WI38 (cell line): ENCODE measurements around the gene SLC2A5.
"Not testable (repeated sequence)": the region's sequence is repeated elsewhere in the genome, so short reads cannot be mapped to it uniquely, and the experiment has no call there.

Source experiments
- H3K4me3 ChIP-seq: 2 replicates; pipeline ENCODE4 v1.5.1; 2011; ENCODE audit warnings: low read depth, mild to moderate bottlenecking, control low read depth, low read length
- CTCF ChIP-seq: IDR thresholded peaks from 2 replicates; pipeline ENCODE4 v1.5.1; 2012; ENCODE audit warnings: low read depth, mild to moderate bottlenecking, control low read depth, low read length

SLC2A5 gene

GRCh38 chr1:9033363-9033762, 36.1 kb downstream of the SLC2A5 start:
- TF ChIP-seq CTCF, result no peak
- H3K4me3 ChIP-seq, result no peak overlapping the region

DNA sequence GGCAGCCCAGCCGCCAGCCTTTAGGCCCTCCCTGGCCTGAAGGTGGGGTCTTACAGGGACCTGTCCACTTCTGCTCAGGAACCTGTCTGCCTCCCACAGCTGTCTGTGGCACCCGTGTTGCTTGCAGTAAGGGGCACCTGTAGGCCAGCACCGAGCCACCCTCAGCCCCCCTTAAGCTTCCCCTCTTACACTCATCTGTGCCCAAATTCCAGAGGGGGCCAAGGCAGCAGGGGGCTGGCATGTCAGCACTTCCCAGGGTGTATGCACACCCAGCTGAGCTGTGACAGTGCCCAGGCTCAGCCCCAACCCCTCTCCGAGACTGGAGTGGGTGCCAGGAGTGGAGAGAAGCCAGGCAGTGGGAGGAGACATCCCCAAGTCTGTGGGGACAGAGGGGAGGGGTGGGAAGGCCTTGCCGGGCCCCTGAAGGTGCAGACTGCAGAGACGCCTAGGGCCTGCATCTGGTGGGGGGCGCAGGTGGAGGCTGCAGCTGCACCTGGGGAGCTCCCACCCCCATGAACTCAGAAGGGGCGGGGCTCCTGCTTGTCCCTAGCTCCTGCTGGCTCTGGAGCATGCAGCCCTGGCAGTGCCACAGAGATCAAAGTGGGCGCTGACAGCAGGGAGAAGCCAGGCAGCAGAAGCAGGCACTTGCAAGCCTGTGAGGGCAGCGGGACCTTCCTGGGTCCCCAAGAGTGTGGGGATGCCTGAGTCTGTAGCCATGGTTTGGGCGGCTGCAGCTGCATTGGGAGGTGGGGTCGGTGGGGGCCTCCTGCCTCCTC, 37.8 kb downstream of the SLC2A5 start:
- no peak for TF ChIP-seq CTCF
- H3K4me3 ChIP-seq, result no peak overlapping the region

- not testable (repeated sequence) for H3K4me3 ChIP-seq
These were observed 38.4 kb downstream of the SLC2A5 start for GRCh38 chr1:9031077-9031476.

DNA sequence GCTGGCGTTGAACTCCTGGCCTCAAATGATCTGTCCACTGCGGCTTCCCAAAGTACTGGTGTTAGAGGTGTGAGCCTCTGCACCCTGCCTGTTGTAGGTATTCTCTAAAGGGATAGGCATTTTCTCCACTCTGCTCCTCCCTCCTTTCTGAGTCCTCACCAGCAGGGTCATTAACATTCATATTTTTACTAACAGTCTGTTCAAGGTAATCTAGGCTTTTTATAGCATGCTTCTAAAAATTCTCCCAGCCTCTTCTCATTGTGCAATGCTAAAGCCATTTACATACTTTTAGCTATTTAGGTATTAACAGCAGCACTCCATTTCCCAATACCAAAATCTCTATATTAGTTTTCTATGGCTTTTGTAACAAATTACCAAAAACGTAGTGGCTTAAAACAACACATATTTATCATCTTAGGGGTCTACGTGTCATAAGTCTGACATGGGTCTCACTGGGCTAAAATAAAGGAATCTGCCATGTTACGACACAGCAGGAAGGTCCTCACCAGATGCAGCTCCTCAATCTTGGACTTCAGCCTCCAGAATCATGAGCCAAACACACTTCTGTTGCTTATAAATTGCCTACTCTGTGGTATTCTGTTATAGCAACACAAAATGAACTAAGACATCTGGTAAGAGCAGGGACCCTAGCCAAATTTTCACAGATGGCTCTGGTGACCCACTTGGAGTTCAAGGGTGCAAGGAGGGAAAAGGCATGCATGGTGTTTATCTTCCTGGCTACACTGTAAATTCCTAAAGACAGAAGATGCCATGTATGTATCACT, 40.3 kb downstream of the SLC2A5 start:
- TF ChIP-seq CTCF, result no peak
- no peak overlapping the region for H3K4me3 ChIP-seq

- TF ChIP-seq CTCF, result no peak
- no peak overlapping the region for H3K4me3 ChIP-seq
These were observed 42.1 kb downstream of the SLC2A5 start for GRCh38 chr1:9027307-9027706.

- H3K4me3 ChIP-seq, result no peak overlapping the region
- no peak for TF ChIP-seq CTCF
These were observed 44.0 kb downstream of the SLC2A5 start for GRCh38 chr1:9025449-9025848.

DNA sequence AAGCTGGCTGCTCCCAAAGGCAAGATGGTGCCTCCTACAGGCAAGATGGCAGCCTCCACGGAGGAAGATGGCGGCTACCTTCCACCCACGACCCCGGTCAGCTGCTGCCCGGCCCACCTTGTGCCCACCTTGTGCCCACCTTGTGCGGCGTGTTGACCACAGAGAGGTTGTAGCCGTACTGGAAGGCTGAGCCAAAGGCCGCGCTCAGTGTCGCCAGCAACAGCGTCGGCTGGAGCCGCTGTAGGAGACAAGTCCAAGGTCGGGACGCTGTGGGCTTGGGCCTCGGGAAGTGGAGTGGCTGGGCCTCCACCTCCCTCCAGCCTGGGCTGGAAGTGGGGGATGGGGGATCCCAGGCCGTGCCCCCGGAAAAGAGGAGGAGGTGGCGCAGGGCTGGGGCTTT, 44.6 kb downstream of the SLC2A5 start:
- no peak overlapping the region for H3K4me3 ChIP-seq
- no peak for TF ChIP-seq CTCF
